M059J (cell line): Measurements from ENCODE around the gene TNPO2. TPM values are rescaled to one million over a fixed set of nuclear protein-coding genes. Genes with fewer than 3 reads are reported as not detected.

Source experiments
- total RNA-seq: library from RNA; depleted of rRNA; stranded (reverse); fragments of >200 nt; shearing (Covaris generic); gene quantifications from 2 replicates; pipeline ENCODE4 v1.2.3, GENCODE V29; 2014; rRNA removed

Gene TNPO2
- total RNA-seq, 1 experiment from 2014 or later, result 32.3 TPM

Other genes starting within 250 kb of the TNPO2 start
- 2.1 and 3.2 TPM in 2 replicates for gene ZNF709, start 239.1 kb downstream of the TNPO2 start, total RNA-seq
- 4.5 and 8.7 TPM in 2 replicates for gene ZNF564, start 172.4 kb downstream of the TNPO2 start, total RNA-seq
- gene ZNF490, start 113.1 kb downstream of the TNPO2 start, total RNA-seq, result 6.3 and 7.9 TPM in 2 replicates
- 12.8 and 27.7 TPM in 2 replicates for gene ZNF791, start 113.0 kb downstream of the TNPO2 start, total RNA-seq
- gene MAN2B1, start 57.2 kb downstream of the TNPO2 start, total RNA-seq, result 57.8 and 68.4 TPM in 2 replicates
- gene WDR83, start 57.1 kb downstream of the TNPO2 start, total RNA-seq, result 9.6 and 10.5 TPM in 2 replicates
- gene DHPS, start 42.1 kb downstream of the TNPO2 start, total RNA-seq, result 82.7 and 108 TPM in 2 replicates
- gene GNG14, start 35.9 kb downstream of the TNPO2 start, total RNA-seq, result not detected in 2 replicates
- gene FBXW9, start 27.3 kb downstream of the TNPO2 start, total RNA-seq, result 12.0 and 14.5 TPM in 2 replicates
- gene TRIR, start 10.8 kb upstream of the TNPO2 start, total RNA-seq, result 272 and 329 TPM in 2 replicates
- 112 and 114 TPM in 2 replicates for gene GET3, start 13.6 kb upstream of the TNPO2 start, total RNA-seq
- gene BEST2, start 27.9 kb upstream of the TNPO2 start, total RNA-seq, result not detected in 2 replicates
- gene HOOK2, start 51.6 kb upstream of the TNPO2 start, total RNA-seq, result 7.2 and 8.4 TPM in 2 replicates
- 68.3 and 92.5 TPM in 2 replicates for gene JUNB, start 67.6 kb upstream of the TNPO2 start, total RNA-seq
- 178 and 300 TPM in 2 replicates for gene PRDX2, start 77.9 kb upstream of the TNPO2 start, total RNA-seq
- gene THSD8, start 78.1 kb upstream of the TNPO2 start, total RNA-seq, result not detected in 2 replicates
- gene RNASEH2A, start 82.7 kb upstream of the TNPO2 start, total RNA-seq, result 50.4 and 62.8 TPM in 2 replicates
- gene RTBDN, start 110.6 kb upstream of the TNPO2 start, total RNA-seq, result 0.52 TPM in 1 of 2 replicates, not detected in the other
- gene MAST1, start 114.6 kb upstream of the TNPO2 start, total RNA-seq, result 0.10 and 0.12 TPM in 2 replicates
- gene DNASE2, start 157.5 kb upstream of the TNPO2 start, total RNA-seq, result 61.0 and 62.4 TPM in 2 replicates
- not detected in 2 replicates for gene KLF1, start 163.3 kb upstream of the TNPO2 start, total RNA-seq
- gene GCDH, start 167.2 kb upstream of the TNPO2 start, total RNA-seq, result 27.2 and 27.5 TPM in 2 replicates
- 0.20 and 0.34 TPM in 2 replicates for gene SYCE2, start 195.4 kb upstream of the TNPO2 start, total RNA-seq
- gene FARSA, start 209.8 kb upstream of the TNPO2 start, total RNA-seq, result 67.2 and 86.6 TPM in 2 replicates
- 2,061 and 2,975 TPM in 2 replicates for gene CALR, start 214.7 kb upstream of the TNPO2 start, total RNA-seq
- gene RAD23A, start 221.9 kb upstream of the TNPO2 start, total RNA-seq, result 156 and 205 TPM in 2 replicates
- 48.1 and 54.0 TPM in 2 replicates for gene GADD45GIP1, start 233.3 kb upstream of the TNPO2 start, total RNA-seq
- gene DAND5, start 245.6 kb upstream of the TNPO2 start, total RNA-seq, result 0.62 TPM in 1 of 2 replicates, not detected in the other